HK-2 (cell line): ENCODE data around the gene DUSP2.

ENCODE experiments used
- DNase-seq: peaks from one replicate; pipeline ENCODE4 v3.0.0-alpha.2; 2018; ENCODE audit not compliant: unreplicated experiment

DUSP2 gene

GRCh38 chr2:96113951-96114350 lies 31.3 kb downstream of the DUSP2 start:
- DNase-seq: no peak

- DNase-seq: no peak
Observed at GRCh38 chr2:96113367-96113677, 31.9 kb downstream of the DUSP2 start.

GRCh38 chr2:96112501-96113366 lies 32.5 kb downstream of the DUSP2 start:
- no peak for DNase-seq

GRCh38 chr2:96111823-96112500 lies 33.3 kb downstream of the DUSP2 start:
- no peak for DNase-seq

- DNase-seq: no peak
Observed at GRCh38 chr2:96111257-96111640, 34.0 kb downstream of the DUSP2 start.

- no peak for DNase-seq
Observed at GRCh38 chr2:96110621-96111256, 34.5 kb downstream of the DUSP2 start.

DNA sequence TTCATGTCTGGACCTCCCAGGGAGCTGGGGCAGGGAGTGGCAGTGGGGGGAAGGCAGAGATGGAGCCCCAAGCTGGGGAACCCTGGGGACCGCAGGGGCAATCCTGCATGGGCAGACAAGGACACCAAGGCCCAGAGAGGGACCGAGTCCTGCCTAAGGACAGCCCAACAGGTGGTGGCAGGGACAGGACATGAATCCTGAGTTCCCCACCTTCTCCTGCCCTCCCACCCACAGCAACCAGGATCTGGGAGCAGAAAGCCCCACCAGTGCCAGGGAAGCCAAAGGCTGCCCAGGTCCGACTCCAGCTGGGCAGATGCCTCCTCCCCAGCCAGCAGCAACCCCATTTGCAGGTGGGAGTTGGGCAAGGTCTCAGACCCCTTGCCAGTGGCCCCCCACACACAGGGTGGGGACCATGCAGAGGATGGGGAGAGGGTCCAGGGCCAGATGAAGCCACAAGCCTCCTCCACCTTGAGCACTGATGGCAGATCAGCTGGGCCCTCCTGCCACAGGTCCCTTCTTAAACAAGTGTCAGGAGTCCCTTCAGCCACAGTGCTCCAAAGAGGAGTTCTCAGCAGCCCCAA lies 35.2 kb downstream of the DUSP2 start:
- no peak for DNase-seq

DNA sequence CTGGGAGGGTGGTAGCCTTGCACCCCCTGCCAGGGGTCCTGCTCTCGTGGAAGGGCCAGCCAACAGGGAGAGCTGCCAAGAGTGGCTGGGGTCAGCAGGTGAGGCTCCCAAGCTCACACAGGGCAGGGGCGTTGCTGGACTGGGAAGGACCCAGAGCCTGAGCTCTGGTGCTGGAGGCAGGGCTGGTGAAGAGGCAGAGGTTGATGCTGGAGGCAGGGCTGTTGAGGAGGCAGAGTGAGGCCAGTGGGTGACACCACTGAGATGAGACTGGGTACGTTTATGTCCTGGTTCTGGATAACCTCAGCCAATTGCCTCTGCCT lies 35.9 kb downstream of the DUSP2 start:
- no peak for DNase-seq

GRCh38 chr2:96108541-96109360 lies 36.5 kb downstream of the DUSP2 start:
- no peak for DNase-seq

DNA sequence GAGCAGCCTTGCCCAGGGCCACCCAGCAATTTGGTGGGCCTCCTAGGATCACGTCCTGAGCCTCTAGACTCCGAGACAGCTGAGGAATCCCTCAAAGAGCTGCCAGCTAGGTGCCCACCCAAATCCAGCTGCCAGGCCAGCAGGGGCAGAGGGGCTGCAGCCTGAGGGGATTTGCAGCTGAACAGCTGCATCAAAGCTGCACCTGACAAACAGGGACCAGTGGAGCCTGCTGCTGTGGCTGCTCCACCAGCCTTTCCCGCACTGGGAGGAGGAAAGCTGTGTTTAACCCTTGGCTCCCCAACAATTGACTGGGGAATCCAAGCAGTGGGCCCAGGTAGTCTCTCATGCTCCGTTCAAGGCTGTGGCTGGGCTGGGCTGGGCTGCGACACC lies 37.1 kb downstream of the DUSP2 start:
- DNase-seq: no peak

- DNase-seq: no peak
Observed at GRCh38 chr2:96107708-96108065, 37.6 kb downstream of the DUSP2 start.

- no peak for DNase-seq
Observed at GRCh38 chr2:96106991-96107707, 38.1 kb downstream of the DUSP2 start.

DNA sequence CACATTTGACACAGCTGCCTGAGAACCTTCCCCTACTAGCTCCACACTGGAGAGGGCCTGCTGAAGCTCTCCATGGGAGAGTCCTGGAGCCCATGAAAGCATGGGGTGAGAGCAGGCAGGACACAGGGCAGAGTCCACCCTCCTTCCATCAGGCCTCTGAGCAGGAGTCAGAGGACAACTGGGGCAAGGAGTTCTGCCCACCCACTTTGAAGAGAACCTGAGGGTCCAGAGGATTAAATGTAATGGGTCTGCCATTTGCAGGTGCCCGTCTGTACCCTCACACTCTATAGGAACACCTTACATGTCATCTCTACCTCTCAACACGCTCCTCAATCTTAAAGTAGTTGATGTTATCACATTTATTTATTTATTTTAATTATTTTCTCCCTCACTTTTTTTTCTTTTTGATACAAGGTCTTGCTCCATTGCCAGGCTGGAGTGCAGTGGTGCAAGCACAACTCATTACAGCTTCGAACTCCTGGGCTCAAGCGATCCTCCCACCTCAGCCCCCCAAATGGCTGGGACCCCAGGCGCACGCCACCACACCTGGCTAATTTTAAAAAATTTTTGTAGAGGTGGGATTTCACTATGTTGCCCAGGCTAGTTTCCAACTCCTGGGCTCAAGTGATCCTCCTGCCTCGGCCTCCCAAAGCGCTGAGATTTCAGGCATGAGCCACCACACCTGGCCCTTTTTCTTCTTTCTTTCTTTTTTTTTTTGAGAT lies 39.1 kb downstream of the DUSP2 start:
- no peak for DNase-seq

DNA sequence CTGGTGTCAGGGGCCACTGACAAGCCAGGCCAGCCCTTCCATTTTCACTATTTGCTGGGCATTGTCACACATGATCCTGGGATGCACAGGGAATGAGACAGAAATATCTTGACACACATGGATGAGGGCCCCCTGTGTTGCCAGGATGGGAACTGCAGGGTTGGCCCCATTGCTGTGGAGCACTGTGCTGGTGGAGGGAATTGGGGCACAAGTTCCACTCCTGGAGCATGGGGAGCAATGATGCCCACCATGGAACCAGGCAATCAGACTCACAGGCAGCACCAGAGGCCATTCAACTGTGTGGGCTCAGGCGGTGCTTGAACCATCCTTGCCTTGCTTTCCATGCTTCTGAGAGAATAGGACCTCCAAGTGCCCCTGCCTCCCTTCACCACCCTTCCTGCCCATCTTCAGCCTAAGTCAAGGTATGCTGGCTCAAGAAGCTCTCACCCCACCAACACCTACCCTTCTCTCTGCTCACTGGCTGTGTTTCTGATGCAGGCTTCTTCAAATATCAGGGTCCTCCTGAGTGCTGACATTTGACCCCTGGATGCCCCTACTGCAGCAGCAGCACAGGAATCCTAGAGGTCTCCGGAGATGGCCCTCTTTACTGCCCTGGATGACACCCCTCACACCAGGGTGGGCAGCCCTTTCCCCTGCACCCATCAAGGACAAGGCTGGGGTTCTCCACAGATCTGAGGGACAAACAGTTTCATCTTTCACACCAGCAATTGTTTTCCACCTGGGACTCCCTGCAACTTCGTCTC lies 39.9 kb downstream of the DUSP2 start:
- no peak for DNase-seq

DNA sequence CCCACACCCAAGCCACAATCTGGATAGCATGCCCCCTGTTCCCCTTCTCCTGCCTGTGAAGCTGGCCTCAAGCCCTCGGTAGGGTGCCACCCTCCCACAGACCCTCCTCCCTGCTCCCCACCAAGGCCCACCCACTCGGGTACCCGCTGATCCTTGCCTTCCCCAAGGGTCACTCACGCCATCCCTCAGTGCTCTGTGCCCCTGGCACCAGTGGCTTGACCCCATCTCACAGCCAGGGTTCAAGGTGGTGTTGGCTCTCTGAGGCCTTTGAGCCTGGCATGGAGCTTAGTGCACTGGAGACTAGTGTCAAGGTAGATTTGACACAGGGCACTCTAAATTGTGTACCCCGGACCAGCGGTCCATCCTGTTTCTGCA lies 40.8 kb downstream of the DUSP2 start:
- no peak for DNase-seq

GRCh38 chr2:96103761-96104486 lies 41.3 kb downstream of the DUSP2 start:
- no peak for DNase-seq

DNA sequence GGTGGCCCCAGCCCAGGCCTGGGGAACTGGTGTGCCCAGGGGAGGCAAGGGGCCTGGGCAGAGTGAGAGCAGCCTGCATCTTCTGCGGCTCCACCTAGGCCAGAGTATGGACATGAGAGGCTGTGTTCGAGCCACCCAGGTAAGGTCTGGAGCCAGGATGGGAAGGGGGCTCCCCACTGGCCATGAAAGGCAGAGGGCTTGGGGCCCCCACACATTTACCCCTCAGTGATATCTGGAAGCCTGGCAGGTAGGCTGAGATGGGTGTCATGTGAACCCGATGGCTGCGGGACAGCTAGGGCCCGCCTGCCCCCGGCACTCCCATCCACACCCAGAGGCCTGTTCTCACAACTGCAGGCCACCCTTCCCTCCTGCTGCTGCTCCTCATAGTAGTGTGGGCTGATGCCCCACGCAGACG lies 42.0 kb downstream of the DUSP2 start:
- DNase-seq: no peak

- no peak for DNase-seq
Observed at GRCh38 chr2:96102596-96103186, 42.5 kb downstream of the DUSP2 start.

DNA sequence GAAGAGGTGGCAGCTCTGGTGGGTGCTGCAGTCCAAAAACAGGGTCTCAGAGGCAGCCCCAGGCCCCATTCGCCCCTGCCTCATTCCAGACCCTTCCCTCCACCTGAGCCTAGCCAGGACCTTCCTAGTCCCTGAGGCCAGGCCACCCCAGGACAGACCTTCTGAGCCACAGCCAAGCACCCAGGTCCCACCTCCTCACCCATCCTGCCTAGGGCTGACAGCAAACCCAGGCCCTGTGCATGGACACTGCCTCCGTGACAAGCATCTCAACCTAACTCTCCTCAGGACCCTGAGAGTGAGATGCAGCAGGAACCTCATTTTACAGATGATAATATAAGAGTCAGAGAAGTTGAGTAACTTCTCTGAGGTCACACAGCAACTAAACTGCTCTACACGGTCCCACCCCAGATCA lies 44.3 kb downstream of the DUSP2 start:
- no peak for DNase-seq
